T-cell (primary cell): ENCODE measurements around the gene SPINK13. TPM values are rescaled to one million over a fixed set of nuclear protein-coding genes. Genes with fewer than 3 reads are reported as not detected.
A peak's percentile ranks its signal among the peaks of the same experiment; 100 is the strongest.
"Not testable (repeated sequence)": the region's sequence is repeated elsewhere in the genome, so short reads cannot be mapped to it uniquely, and the experiment has no call there.

Source experiments
- ATAC-seq, 4 experiments: fragments of 200-7000 bp in 3 of 4; fragments of 150-1000 bp in 1 of 4; cut with Tn5 transposase; replicated peaks in 1 of 4; 1 replicate in 3 of 4; 2 replicates in 1 of 4; pipeline ENCODE4 v1.10.0; 2021; ENCODE audit warnings: moderate library complexity in 3 of 4, mild to moderate bottlenecking in 2 of 4, moderate number of reproducible peaks in 1 of 4
- CTCF ChIA-PET, 2 donors: fragments of 300-600 bp; sonication (Branson Sonifier 250); formaldehyde crosslinking; loops; one replicate each; lab custom pipeline; 2022; ENCODE audit warnings: antibody characterized with exemption in 2 of 2; lab: Charles Lee
- POLR2A ChIA-PET, 2 donors: fragments of 300-600 bp; sonication (Branson Sonifier 250); formaldehyde crosslinking; loops; one replicate each; lab custom pipeline; 2022; ENCODE audit warnings: antibody characterized with exemption in 2 of 2; lab: Charles Lee
- DNase-seq, 35 experiments: peaks; one replicate each; pipeline versions ENCODE4 v3.0.0 to v3.0.0-alpha.2; 2013 to 2023
- H3K27ac ChIP-seq: one replicate; pipeline ENCODE4 v1.5.1; 2013; ENCODE audit warnings: low read length
- H3K27me3 ChIP-seq, 2 experiments: replicated peaks in 1 of 2; 1 replicate in 1 of 2; 2 replicates in 1 of 2; pipeline versions ENCODE4 v1.6.1 to v1.7.0; 2013; ENCODE audit warnings: low read length in 1 of 2, mixed read lengths in 1 of 2; ENCODE audit not compliant: control insufficient read depth in 2 of 2, insufficient read depth in 2 of 2; ENCODE audit errors: extremely low read depth in 1 of 2
- H3K36me3 ChIP-seq, 2 donors: 1 replicate in 1 of 2; 2 replicates in 1 of 2; pipeline versions ENCODE4 v1.6.1 to v1.7.0; 2013; ENCODE audit warnings: low read length in 1 of 2; ENCODE audit not compliant: control insufficient read depth in 2 of 2, insufficient read depth in 1 of 2; ENCODE audit errors: extremely low read depth in 1 of 2
- H3K4me1 ChIP-seq, 2 experiments: 1 replicate in 1 of 2; 2 replicates in 1 of 2; pipeline versions ENCODE4 v1.6.1 to v1.7.0; 2013; ENCODE audit warnings: low read length in 2 of 2, mixed read lengths in 1 of 2; ENCODE audit not compliant: insufficient read depth in 2 of 2, control insufficient read depth in 1 of 2; ENCODE audit errors: extremely low read depth in 1 of 2
- H3K4me3 ChIP-seq, 2 donors: 1 replicate in 1 of 2; 2 replicates in 1 of 2; pipeline versions ENCODE4 v1.5.1 to v1.7.0; 2013; ENCODE audit warnings: mild to moderate bottlenecking in 2 of 2, low read length in 1 of 2, moderate library complexity in 1 of 2; ENCODE audit not compliant: control insufficient read depth in 1 of 2; ENCODE audit errors: extremely low read depth in 1 of 2
- H3K9me3 ChIP-seq: 2 replicates; pipeline ENCODE4 v1.7.0; 2013
- H3K27ac Mint-ChIP-seq, 2 donors: one replicate each; pipeline ENCODE4 v1.8.0; 2020 to 2021; ENCODE audit warnings: mild to moderate bottlenecking in 2 of 2, mixed read lengths in 2 of 2
- H3K27me3 Mint-ChIP-seq, 2 donors: one replicate each; pipeline ENCODE4 v1.8.0; 2021 to 2022; ENCODE audit warnings: mixed read lengths in 2 of 2
- H3K36me3 Mint-ChIP-seq: one replicate; pipeline ENCODE4 v1.8.0; 2021; ENCODE audit warnings: mixed read lengths
- H3K4me1 Mint-ChIP-seq, 3 donors: one replicate each; pipeline ENCODE4 v1.8.0; 2020 to 2022; ENCODE audit warnings: mixed read lengths in 3 of 3, mild to moderate bottlenecking in 1 of 3
- H3K4me3 Mint-ChIP-seq, 3 donors: one replicate each; pipeline ENCODE4 v1.8.0; 2020 to 2022; ENCODE audit warnings: mild to moderate bottlenecking in 3 of 3, mixed read lengths in 3 of 3, moderate library complexity in 3 of 3
- H3K9me3 Mint-ChIP-seq, 3 donors: one replicate each; pipeline ENCODE4 v1.8.0; 2020 to 2022; ENCODE audit warnings: mixed read lengths in 3 of 3
- WGBS: methylation state at CpG from one replicate; pipeline ENCODE4 v1.1.5; 2013; ENCODE audit warnings: missing lambda C conversion rate; ENCODE audit not compliant: insufficient coverage; 5-methylcytosine and 5-hydroxymethylcytosine counted together
- total RNA-seq, 35 experiments: library from RNA in 6 of 35; stranded (reverse) in 6 of 35; fragments of 120-200 nt in 1 of 35; gene quantifications; one replicate each; pipeline versions ENCODE4 v1.2.1 to v1.2.4 and lab custom pipeline; 2013 to 2026

Gene SPINK13
- total RNA-seq, 5 donors from 2014 or later (not counting 1 experiment from before 2014, with no cell fraction given): not detected

- DNase-seq (no peak), ATAC-seq (no peak)
- Mint-ChIP-seq H3K9me3 (peaks cover 0 to 8% (median 8%) of the 10 kb centered on the region in 3 donors), H3K4me1 (no peaks in the 10 kb centered on the region), H3K4me3 (no peak overlapping the region), H3K27ac (no peak overlapping the region), H3K27me3 (no peaks in the 10 kb centered on the region), H3K36me3 (no peaks in the 10 kb centered on the region)
- Histone ChIP-seq H3K4me1 (no peaks in the 10 kb centered on the region), H3K9me3 (no peaks in the 10 kb centered on the region), H3K27me3 (no peaks in the 10 kb centered on the region), H3K4me3 (no peak overlapping the region), H3K27ac (no peak overlapping the region), H3K36me3 (no peaks in the 10 kb centered on the region)
- POLR2A ChIA-PET: no interaction called here
- no CpG with 5 or more reads among the region's 3 CpGs for WGBS
- CTCF ChIA-PET: no interaction called here
Observed at GRCh38 chr5:148267962-148268361, 632 bp upstream of the SPINK13 start.

- H3K4me3 Mint-ChIP-seq, CTCF ChIA-PET, POLR2A ChIA-PET, H3K27me3 Mint-ChIP-seq, H3K27ac Mint-ChIP-seq, H3K4me1 ChIP-seq, H3K27ac ChIP-seq, DNase-seq, H3K9me3 ChIP-seq, H3K36me3 ChIP-seq, H3K4me3 ChIP-seq, H3K4me1 Mint-ChIP-seq, H3K36me3 Mint-ChIP-seq, H3K27me3 ChIP-seq, ATAC-seq: not testable (repeated sequence)
- no CpG with 5 or more reads among the region's 2 CpGs for WGBS
- H3K9me3 Mint-ChIP-seq: peaks cover 10 to 30% (median 29%) of the 10 kb centered on the region in 3 donors
Observed at GRCh38 chr5:148275129-148275528, 6.5 kb downstream of the SPINK13 start.

- Mint-ChIP-seq H3K27me3 (peaks cover 4 to 13% of the 10 kb centered on the region in 2 donors), H3K9me3 (peaks cover 9 to 30% (median 26%) of the 10 kb centered on the region in 3 donors)
- WGBS: 42% methylated on average over 4 of the region's 5 CpGs
- H3K4me3 Mint-ChIP-seq, H3K36me3 Mint-ChIP-seq, H3K27ac Mint-ChIP-seq, H3K4me3 ChIP-seq, H3K4me1 Mint-ChIP-seq, CTCF ChIA-PET, ATAC-seq, H3K9me3 ChIP-seq, H3K36me3 ChIP-seq, H3K4me1 ChIP-seq, POLR2A ChIA-PET, H3K27ac ChIP-seq: not testable (repeated sequence)
- DNase-seq: peak in 1 of 35 experiments; percentile 1
- peaks cover 0 to 11% of the 10 kb centered on the region in 2 experiments for H3K27me3 ChIP-seq
Observed at GRCh38 chr5:148280893-148281292, 12.3 kb downstream of the SPINK13 start.

GRCh38 chr5:148281336-148281735, 12.7 kb downstream of the SPINK13 start:
- H3K9me3 ChIP-seq, H3K27ac Mint-ChIP-seq, DNase-seq, POLR2A ChIA-PET, ATAC-seq, H3K4me3 ChIP-seq, H3K36me3 Mint-ChIP-seq, H3K4me3 Mint-ChIP-seq, H3K36me3 ChIP-seq, H3K27ac ChIP-seq, CTCF ChIA-PET, H3K4me1 Mint-ChIP-seq, H3K4me1 ChIP-seq: not testable (repeated sequence)
- 78% methylated on average over 1 of the region's 4 CpGs for WGBS
- H3K27me3 Mint-ChIP-seq: peaks cover 8 to 13% of the 10 kb centered on the region in 2 donors
- peaks cover 9 to 30% (median 26%) of the 10 kb centered on the region in 3 donors for H3K9me3 Mint-ChIP-seq
- H3K27me3 ChIP-seq: peaks cover 0 to 11% of the 10 kb centered on the region in 2 experiments

GRCh38 chr5:148290271-148291195, 21.9 kb downstream of the SPINK13 start:
- Histone ChIP-seq H3K36me3 (no peaks in the 10 kb centered on the region), H3K27me3 (no peaks in the 10 kb centered on the region), H3K27ac (no peak overlapping the region), H3K4me1 (no peaks in the 10 kb centered on the region), H3K9me3 (no peaks in the 10 kb centered on the region), H3K4me3 (no peak overlapping the region)
- H3K27me3 Mint-ChIP-seq: peaks cover 4 to 7% of the 10 kb centered on the region in 2 donors
- ATAC-seq (no peak), DNase-seq (peak in 1 of 35 experiments; percentile 17)
- ChIA-PET POLR2A (interaction anchor here in 1 of 2 donors (0.6 kb wide), 1 partner anchor 129 kb away, joined by 3 read pairs; no protein-coding TSS in a partner anchor), CTCF (interaction anchor here in 1 of 2 donors (1.2 kb wide), 1 partner anchor 12 kb away, joined by 3 read pairs; no protein-coding TSS in a partner anchor)
- H3K4me3 Mint-ChIP-seq: no peak overlapping the region
- H3K4me1 Mint-ChIP-seq: no peaks in the 10 kb centered on the region
- no peaks in the 10 kb centered on the region for H3K36me3 Mint-ChIP-seq
- 60% methylated on average over 3 of the region's 6 CpGs for WGBS
- H3K27ac Mint-ChIP-seq: no peak overlapping the region
- H3K9me3 Mint-ChIP-seq: no peaks in the 10 kb centered on the region

- no peaks in the 10 kb centered on the region for H3K9me3 ChIP-seq
- H3K4me1 ChIP-seq: no peaks in the 10 kb centered on the region
- no peaks in the 10 kb centered on the region for H3K36me3 ChIP-seq
- H3K9me3 Mint-ChIP-seq: no peaks in the 10 kb centered on the region
- H3K4me3 Mint-ChIP-seq: no peak overlapping the region
- H3K27me3 ChIP-seq: no peaks in the 10 kb centered on the region
- H3K36me3 Mint-ChIP-seq: no peaks in the 10 kb centered on the region
- peaks cover 0 to 3% (median 0%) of the 10 kb centered on the region in 3 donors for H3K4me1 Mint-ChIP-seq
- H3K27ac Mint-ChIP-seq: no peak overlapping the region
- WGBS: 73% methylated on average over 3 of the region's 4 CpGs
- ChIA-PET CTCF (interaction anchor here in 1 of 2 donors (0.6 kb wide), 1 partner anchor 977 kb away, joined by 6 read pairs; no protein-coding TSS in a partner anchor), POLR2A (no interaction called here)
- no peak for ATAC-seq
- no peaks in the 10 kb centered on the region for H3K27me3 Mint-ChIP-seq
- no peak for DNase-seq
- H3K4me3 ChIP-seq: no peak overlapping the region
- no peak overlapping the region for H3K27ac ChIP-seq
Observed at GRCh38 chr5:148297731-148298130, 29.1 kb downstream of the SPINK13 start.
